ENCODE results near the gene APC. TPM values are rescaled to one million over a fixed set of nuclear protein-coding genes. Genes with fewer than 3 reads are reported as not detected.

Gene APC
- total RNA-seq, 120 experiments from 2014 or later, result 149 to 320 (median 208) TPM

Other genes with a start within 250 kb of the APC start
- 10 to 100 TPM; 17.9 to 55.3 (median 37.1) TPM for gene SRP19, start 123.4 kb downstream of the APC start, total RNA-seq
- 100 to 1,000 TPM in 119 of 120 experiments, 10 to 100 TPM in 1; 87.5 to 287 (median 217) TPM for gene REEP5, start 184.3 kb downstream of the APC start, total RNA-seq
- 10 to 100 TPM; 38.5 to 94.6 (median 64.7) TPM for gene DCP2, start 238.9 kb downstream of the APC start, total RNA-seq

Data from dorsolateral prefrontal cortex (tissue), 118 donors.